K562 (cell line): ENCODE measurements around the gene LGALS13. TPM values are rescaled to one million over a fixed set of nuclear protein-coding genes. Genes with fewer than 3 reads are reported as not detected.
A peak's percentile ranks its signal among the peaks of the same experiment; 100 is the strongest.

Source experiments
- ATAC-seq: fragments of 200-7000 bp; cut with Tn5 transposase; 3 replicates; pipeline ENCODE4 v1.9.1; 2020; ENCODE audit warnings: moderate library complexity
- BruUV-seq: library from RNA; stranded (reverse); fragments of 400-500 nt; replicated peaks from 2 replicates; lab custom pipeline; 2021; lab: Mats Ljungman, UMichigan
- CTCF ChIA-PET: fragments of 300-600 bp; formaldehyde crosslinking; extraction: SDS; loops from one replicate; lab custom pipeline; 2021; ENCODE audit warnings: low intra/inter-chr PET ratio; lab: Yijun Ruan, JAX
- POLR2A ChIA-PET: fragments of 300-600, 350-650 bp; sonication (Branson Sonifier 250); formaldehyde crosslinking; extraction: SDS; loops from one replicate; lab custom pipeline; 2021; ENCODE audit warnings: antibody characterized with exemption, inconsistent platforms; lab: Yijun Ruan, JAX
- DNase-seq, 4 experiments: peaks; one replicate each; pipeline versions ENCODE4 v3.0.0 to v3.0.0-alpha.2; 2011 to 2018; ENCODE audit warnings: low spot score in 3 of 4, mixed read lengths in 3 of 4; ENCODE audit errors: extremely low read depth in 1 of 4
- FAIRE-seq: peaks from 2 replicates; lab custom pipeline; 2011; peaks lifted over from hg19 to GRCh38; lab: Jason Lieb, UNC
- H2AFZ ChIP-seq: 2 replicates; pipeline ENCODE4 v1.6.0; 2011; ENCODE audit warnings: low read depth, low read length, control low read depth, inconsistent platforms
- H3K27ac ChIP-seq: fragments of 200-600 bp; 3 replicates; pipeline ENCODE4 v1.8.0; 2011; ENCODE audit warnings: low read depth, mild to moderate bottlenecking, control low read depth, inconsistent platforms, low read length, moderate library complexity, mixed read lengths; ENCODE audit errors: extremely low read depth
- H3K27me3 ChIP-seq, 2 experiments: fragments of 300-600 bp in 1 of 2; 2 replicates in 1 of 2; 3 replicates in 1 of 2; pipeline versions ENCODE4 v1.6.0 to v1.8.0; 2011; ENCODE audit warnings: inconsistent platforms in 2 of 2, low read length in 2 of 2, mild to moderate bottlenecking in 1 of 2, mixed read lengths in 1 of 2, moderate library complexity in 1 of 2; ENCODE audit not compliant: control insufficient read depth in 2 of 2, insufficient read depth in 2 of 2
- H3K36me3 ChIP-seq: fragments of 300-600 bp; 3 replicates; pipeline ENCODE4 v1.8.0; 2011; ENCODE audit warnings: mild to moderate bottlenecking, low read length, inconsistent platforms; ENCODE audit not compliant: control insufficient read depth, insufficient read depth
- H3K4me1 ChIP-seq, 2 experiments: fragments of 200-600 bp in 1 of 2; replicated peaks in 1 of 2; 2 replicates in 1 of 2; 3 replicates in 1 of 2; pipeline versions ENCODE4 v1.5.1 to v1.8.0; 2011; ENCODE audit warnings: inconsistent platforms in 2 of 2, low read length in 2 of 2, mild to moderate bottlenecking in 1 of 2, mixed read lengths in 1 of 2, moderate library complexity in 1 of 2; ENCODE audit not compliant: control insufficient read depth in 2 of 2, insufficient read depth in 2 of 2
- H3K4me2 ChIP-seq: 2 replicates; pipeline ENCODE4 v1.6.1; 2011; ENCODE audit warnings: low read length, control low read depth, inconsistent platforms, mixed read lengths; ENCODE audit not compliant: insufficient read depth
- H3K4me3 ChIP-seq: fragments of 200-600 bp; sonication (generic), shearing (Covaris generic); 2 replicates; pipeline ENCODE4 v1.5.1; 2016; ENCODE audit warnings: control low read depth, inconsistent platforms
- H3K79me2 ChIP-seq: fragments of 200-600 bp; 3 replicates; pipeline ENCODE4 v1.8.0; 2011; ENCODE audit warnings: low read length, inconsistent platforms; ENCODE audit not compliant: control insufficient read depth, insufficient read depth
- H3K9ac ChIP-seq, 2 experiments: 2 replicates each; pipeline versions ENCODE4 v1.6.0 to v1.6.1; 2011; ENCODE audit warnings: low read depth in 2 of 2, low read length in 2 of 2, control low read depth in 1 of 2, inconsistent platforms in 1 of 2, mild to moderate bottlenecking in 1 of 2, mixed read lengths in 1 of 2; ENCODE audit not compliant: insufficient read depth in 1 of 2
- H3K9me1 ChIP-seq: one replicate; pipeline ENCODE4 v1.6.0; 2011; ENCODE audit warnings: inconsistent platforms, mild to moderate bottlenecking, low read length, moderate library complexity; ENCODE audit not compliant: control insufficient read depth, insufficient read depth
- H3K9me3 ChIP-seq: replicated peaks from 2 replicates; pipeline ENCODE4 v1.5.1; 2011; ENCODE audit warnings: low read depth, low read length, inconsistent platforms; ENCODE audit not compliant: control insufficient read depth, insufficient read depth
- H4K20me1 ChIP-seq: replicated peaks from 2 replicates; pipeline ENCODE4 v1.6.1; 2011; ENCODE audit warnings: low read length, inconsistent platforms, mixed read lengths; ENCODE audit not compliant: control insufficient read depth, insufficient read depth
- EHMT2 ChIP-seq: fragments of 450-650 bp; IDR thresholded peaks from 2 replicates; pipeline ENCODE4 v1.6.1; 2018; ENCODE audit warnings: antibody characterized with exemption
- MIER1 ChIP-seq: fragments of 450-650 bp; IDR thresholded peaks from 2 replicates; pipeline ENCODE4 v1.6.1; 2016; ENCODE audit warnings: antibody characterized with exemption, mild to moderate bottlenecking, low read depth
- REST ChIP-seq, 2 experiments: fragments of 450-650 bp; formaldehyde crosslinking in 1 of 2; IDR thresholded peaks; 2 replicates each; pipeline versions ENCODE4 v1.4.0 to v1.6.1; 2014 to 2020; ENCODE audit warnings: mild to moderate bottlenecking in 2 of 2, borderline replicate concordance in 1 of 2, low read depth in 1 of 2
- ZKSCAN8 ChIP-seq: fragments of 200-800 bp; sonication (Bioruptor generic); IDR thresholded peaks from 2 replicates; pipeline ENCODE4 v1.6.1; 2016; ENCODE audit warnings: missing genetic modification characterization, missing compliant biosample characterization
- WGBS: fragments of 100-300 bp; shearing (Covaris generic); methylation state at CpG from one replicate; pipeline ENCODE4 v1.1.6; 2016; ENCODE audit warnings: low coverage, mixed read lengths; ENCODE audit not compliant: insufficient coverage; ENCODE audit errors: missing lambda C conversion rate; 5-methylcytosine and 5-hydroxymethylcytosine counted together
- in situ Hi-C: fragments of 300-500 bp; cut with MboI; formaldehyde crosslinking; loops from 4 replicates; pipeline ENCODE4 v1.15.0; 2018; ENCODE audit warnings: inconsistent platforms, mixed read lengths
- intact Hi-C: fragments of 100-400 bp; cut with micrococcal nuclease; formaldehyde crosslinking; loops from 2 replicates; pipeline ENCODE4 v1.14.2; 2022
- polyA plus RNA-seq, 8 experiments: library from polyadenylated mRNA; depleted of rRNA in 4 of 8; stranded (reverse) in 5 of 8; unstranded in 3 of 8; fragments of >200 nt; fragmentation: Nextera tagmentation in 2 of 8; fragmentation: Illumina TruSeq in 1 of 8; extraction: Ambion mirVana in 2 of 8; extraction: Trizol in 1 of 8; gene quantifications; 2 replicates each; pipeline versions ENCODE4 v1.2.1 to v1.2.3, GENCODE V29; 2011 to 2014; ENCODE audit warnings: inconsistent platforms in 1 of 8, missing spikeins in 1 of 8
- total RNA-seq, 7 experiments: library from RNA; depleted of rRNA in 6 of 7; stranded (reverse); fragments of >200 nt in 6 of 7; fragmentation: Illumina TruSeq in 2 of 7; extraction: Trizol in 2 of 7; gene quantifications; 2 replicates each; pipeline versions ENCODE4 v1.2.1 to v1.2.3, GENCODE V29; 2011 to 2021; ENCODE audit warnings: low replicate concordance in 1 of 7

The LGALS13 gene
- total and polyA plus RNA-seq, 9 of the 15 experiments (the other 6 are each of a cell fraction or from before 2014, with no cell fraction given): 0.11 to 0.43 TPM; not detected in 7

- no peaks in the 10 kb centered on the region for H3K36me3 ChIP-seq
- no peaks in the 10 kb centered on the region; a peak in 1 of 5 replicates for H3K27me3 ChIP-seq
- H3K4me3 ChIP-seq: no peak overlapping the region
- peak; percentile 86 for TF ChIP-seq REST (IDR thresholded peaks at IDR 0.05; ENCODE audit: borderline replicate concordance)
- no peak for TF ChIP-seq REST (CRISPR knock-in tag; IDR thresholded peaks at IDR 0.05; ENCODE audit: low read depth)
- no peak for TF ChIP-seq ZKSCAN8 (CRISPR knock-in tag)
- peak; percentile 68; the same call in 1 of the 2 replicates for TF ChIP-seq EHMT2
- 0 out of 2 replicates have a peak, but pooled peaks have one; percentile 59 for TF ChIP-seq MIER1
- H3K4me1 ChIP-seq: no peaks in the 10 kb centered on the region
- FAIRE-seq: no peak
- no peaks in the 10 kb centered on the region for H3K9me3 ChIP-seq
- no TSS peak for BruUV-seq
- no peak overlapping the region for H3K4me2 ChIP-seq
- H4K20me1 ChIP-seq: no peaks in the 10 kb centered on the region
- no peak for ATAC-seq
- no peak for DNase-seq
- no peaks in the 10 kb centered on the region for H3K9me1 ChIP-seq
- no peak overlapping the region for H3K27ac ChIP-seq
- intact Hi-C loops: no loop called here
- in situ Hi-C loops: no loop called here
- no peak overlapping the region for H3K9ac ChIP-seq
- POLR2A ChIA-PET: no interaction called here
- CTCF ChIA-PET: no interaction called here
- H3K79me2 ChIP-seq: no peaks in the 10 kb centered on the region
- WGBS: 0% methylated on average over 2 of the region's 2 CpGs
- no peak overlapping the region for H2AFZ ChIP-seq
These were observed 12.1 kb upstream of the LGALS13 start for GRCh38 chr19:39590265-39590664.
